Astrocyte (in vitro differentiated cells and primary cell): ENCODE results near the gene HIKESHI. TPM values are rescaled to one million over a fixed set of nuclear protein-coding genes. Genes with fewer than 3 reads are reported as not detected.

Experiments
- DNase-seq: peaks from one replicate; pipeline ENCODE4 v3.0.0-alpha.2; 2010; ENCODE audit warnings: low read depth
- FAIRE-seq: peaks from 2 replicates; lab custom pipeline; 2011; peaks lifted over from hg19 to GRCh38; lab: Jason Lieb, UNC
- H2AFZ ChIP-seq: 2 replicates; pipeline ENCODE4 v1.6.0; 2012; ENCODE audit warnings: low read depth, low read length, inconsistent platforms
- H3K27ac ChIP-seq: 2 replicates; pipeline ENCODE4 v1.5.1; 2011; ENCODE audit warnings: low read depth, low read length, inconsistent platforms
- H3K27me3 ChIP-seq: 2 replicates; pipeline ENCODE4 v1.6.0; 2011; ENCODE audit warnings: low read length, inconsistent platforms; ENCODE audit not compliant: insufficient read depth
- H3K36me3 ChIP-seq: 2 replicates; pipeline ENCODE4 v1.5.1; 2011; ENCODE audit warnings: low read length, inconsistent platforms; ENCODE audit not compliant: insufficient read depth
- H3K4me1 ChIP-seq: 2 replicates; pipeline ENCODE4 v1.5.1; 2011; ENCODE audit warnings: low read length, inconsistent platforms; ENCODE audit not compliant: insufficient read depth
- H3K4me2 ChIP-seq: 2 replicates; pipeline ENCODE4 v1.6.0; 2012; ENCODE audit warnings: low read length, inconsistent platforms
- H3K4me3 ChIP-seq: 2 replicates; pipeline ENCODE4 v1.5.1; 2011; ENCODE audit warnings: low read depth, mild to moderate bottlenecking, low read length, inconsistent platforms; ENCODE audit not compliant: insufficient read depth
- H3K79me2 ChIP-seq: 2 replicates; pipeline ENCODE4 v1.6.0; 2012; ENCODE audit warnings: mild to moderate bottlenecking, low read length, inconsistent platforms; ENCODE audit not compliant: insufficient read depth
- H3K9ac ChIP-seq: 2 replicates; pipeline ENCODE4 v1.6.0; 2012; ENCODE audit warnings: mild to moderate bottlenecking, low read length, inconsistent platforms
- H3K9me3 ChIP-seq: 2 replicates; pipeline ENCODE4 v1.5.1; 2012; ENCODE audit warnings: low read depth, mild to moderate bottlenecking, low read length, inconsistent platforms; ENCODE audit not compliant: insufficient read depth
- H4K20me1 ChIP-seq: 2 replicates; pipeline ENCODE4 v1.6.0; 2012; ENCODE audit warnings: low read length, inconsistent platforms; ENCODE audit not compliant: insufficient read depth
- H3K27ac Mint-ChIP-seq: one replicate; pipeline ENCODE4 v1.8.0; 2021; ENCODE audit warnings: mild to moderate bottlenecking, mixed read lengths; ENCODE audit not compliant: unreplicated experiment
- H3K27me3 Mint-ChIP-seq: one replicate; pipeline ENCODE4 v1.8.0; 2021; ENCODE audit warnings: low read depth, mixed read lengths; ENCODE audit not compliant: unreplicated experiment
- H3K36me3 Mint-ChIP-seq: one replicate; pipeline ENCODE4 v1.8.0; 2021; ENCODE audit warnings: low read depth, mixed read lengths; ENCODE audit not compliant: unreplicated experiment
- H3K4me1 Mint-ChIP-seq: one replicate; pipeline ENCODE4 v1.8.0; 2021; ENCODE audit warnings: low read depth, mixed read lengths; ENCODE audit not compliant: unreplicated experiment
- H3K4me3 Mint-ChIP-seq: one replicate; pipeline ENCODE4 v1.8.0; 2021; ENCODE audit warnings: mild to moderate bottlenecking, moderate library complexity, mixed read lengths; ENCODE audit not compliant: unreplicated experiment
- H3K9me3 Mint-ChIP-seq: one replicate; pipeline ENCODE4 v1.8.0; 2021; ENCODE audit warnings: mild to moderate bottlenecking, mixed read lengths; ENCODE audit not compliant: unreplicated experiment
- EZH2 ChIP-seq: IDR thresholded peaks from 2 replicates; pipeline ENCODE4 v1.6.1; 2012; ENCODE audit warnings: mild to moderate bottlenecking, low read length, inconsistent platforms; ENCODE audit not compliant: insufficient read depth
- total RNA-seq: library from RNA; stranded (reverse); gene quantifications from 2 replicates; pipeline ENCODE4 v1.2.1, GENCODE V29; 2021
- TF ChIP-seq, protein P1 (sequence below): IDR thresholded peaks from 2 replicates; pipeline ENCODE4 v1.5.1; 2011; ENCODE audit warnings: low read depth, mild to moderate bottlenecking, inconsistent platforms, low read length, moderate library complexity; ENCODE audit not compliant: insufficient read depth

Gene HIKESHI
- total RNA-seq, 1 donor from 2014 or later, result 42.3 TPM

- H2AFZ ChIP-seq, result no peak overlapping the region
- FAIRE-seq, result no peak
- no peak overlapping the region for H3K27ac ChIP-seq
- H3K4me3 Mint-ChIP-seq, result no peak overlapping the region
- H3K27me3 ChIP-seq, result no peaks in the 10 kb centered on the region
- H3K27me3 Mint-ChIP-seq, result no peaks in the 10 kb centered on the region
- no peaks in the 10 kb centered on the region for H4K20me1 ChIP-seq
- H3K36me3 Mint-ChIP-seq, result no peaks in the 10 kb centered on the region
- H3K4me1 ChIP-seq, result peaks cover 6% of the 10 kb centered on the region
- H3K36me3 ChIP-seq, result no peaks in the 10 kb centered on the region
- no peaks in the 10 kb centered on the region for H3K79me2 ChIP-seq
- no peak overlapping the region for H3K4me2 ChIP-seq
- H3K9me3 ChIP-seq, result no peaks in the 10 kb centered on the region
- no peak for DNase-seq
- H3K4me1 Mint-ChIP-seq, result peaks cover 4% of the 10 kb centered on the region
- TF ChIP-seq, protein P1, sequence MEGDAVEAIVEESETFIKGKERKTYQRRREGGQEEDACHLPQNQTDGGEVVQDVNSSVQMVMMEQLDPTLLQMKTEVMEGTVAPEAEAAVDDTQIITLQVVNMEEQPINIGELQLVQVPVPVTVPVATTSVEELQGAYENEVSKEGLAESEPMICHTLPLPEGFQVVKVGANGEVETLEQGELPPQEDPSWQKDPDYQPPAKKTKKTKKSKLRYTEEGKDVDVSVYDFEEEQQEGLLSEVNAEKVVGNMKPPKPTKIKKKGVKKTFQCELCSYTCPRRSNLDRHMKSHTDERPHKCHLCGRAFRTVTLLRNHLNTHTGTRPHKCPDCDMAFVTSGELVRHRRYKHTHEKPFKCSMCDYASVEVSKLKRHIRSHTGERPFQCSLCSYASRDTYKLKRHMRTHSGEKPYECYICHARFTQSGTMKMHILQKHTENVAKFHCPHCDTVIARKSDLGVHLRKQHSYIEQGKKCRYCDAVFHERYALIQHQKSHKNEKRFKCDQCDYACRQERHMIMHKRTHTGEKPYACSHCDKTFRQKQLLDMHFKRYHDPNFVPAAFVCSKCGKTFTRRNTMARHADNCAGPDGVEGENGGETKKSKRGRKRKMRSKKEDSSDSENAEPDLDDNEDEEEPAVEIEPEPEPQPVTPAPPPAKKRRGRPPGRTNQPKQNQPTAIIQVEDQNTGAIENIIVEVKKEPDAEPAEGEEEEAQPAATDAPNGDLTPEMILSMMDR, result no peak
- TF ChIP-seq EZH2, result no peak
- H3K9me3 Mint-ChIP-seq, result peaks cover 4% of the 10 kb centered on the region
- H3K9ac ChIP-seq, result no peak overlapping the region
- H3K4me3 ChIP-seq, result no peak overlapping the region
- H3K27ac Mint-ChIP-seq, result no peak overlapping the region
These were observed 75.9 kb downstream of the HIKESHI start for GRCh38 chr11:86377972-86378371.

GRCh38 chr11:86380295-86381059 is 78.4 kb downstream of the HIKESHI start:
- H3K9ac ChIP-seq, result no peak overlapping the region
- Mint-ChIP-seq H3K4me3 (no peak overlapping the region), H3K27ac (no peak overlapping the region), H3K27me3 (no peaks in the 10 kb centered on the region), H3K9me3 (peaks cover 4% of the 10 kb centered on the region), H3K36me3 (no peaks in the 10 kb centered on the region), H3K4me1 (peaks cover 1% of the 10 kb centered on the region)
- H3K4me3 ChIP-seq, result no peak overlapping the region
- no peaks in the 10 kb centered on the region for H3K27me3 ChIP-seq
- H4K20me1 ChIP-seq, result no peaks in the 10 kb centered on the region
- no peak overlapping the region for H3K27ac ChIP-seq
- H3K4me2 ChIP-seq, result no peak overlapping the region
- no peaks in the 10 kb centered on the region for H3K36me3 ChIP-seq
- H2AFZ ChIP-seq, result no peak overlapping the region
- H3K79me2 ChIP-seq, result no peaks in the 10 kb centered on the region
- H3K4me1 ChIP-seq, result no peaks in the 10 kb centered on the region
- H3K9me3 ChIP-seq, result no peaks in the 10 kb centered on the region
- FAIRE-seq (no peak), DNase-seq (no peak)
- TF ChIP-seq, protein P1, result no peak
- no peak for TF ChIP-seq EZH2
